Astrocyte (in vitro differentiated cells and primary cell): ENCODE results near the gene TAF1L. TPM values are rescaled to one million over a fixed set of nuclear protein-coding genes. Genes with fewer than 3 reads are reported as not detected.

ENCODE experiments used
- DNase-seq: peaks from one replicate; pipeline ENCODE4 v3.0.0-alpha.2; 2010; ENCODE audit warnings: low read depth
- FAIRE-seq: peaks from 2 replicates; lab custom pipeline; 2011; peaks lifted over from hg19 to GRCh38; lab: Jason Lieb, UNC
- H2AFZ ChIP-seq: 2 replicates; pipeline ENCODE4 v1.6.0; 2012; ENCODE audit warnings: low read depth, low read length, inconsistent platforms
- H3K27ac ChIP-seq: 2 replicates; pipeline ENCODE4 v1.5.1; 2011; ENCODE audit warnings: low read depth, low read length, inconsistent platforms
- H3K27me3 ChIP-seq: 2 replicates; pipeline ENCODE4 v1.6.0; 2011; ENCODE audit warnings: low read length, inconsistent platforms; ENCODE audit not compliant: insufficient read depth
- H3K36me3 ChIP-seq: 2 replicates; pipeline ENCODE4 v1.5.1; 2011; ENCODE audit warnings: low read length, inconsistent platforms; ENCODE audit not compliant: insufficient read depth
- H3K4me1 ChIP-seq: 2 replicates; pipeline ENCODE4 v1.5.1; 2011; ENCODE audit warnings: low read length, inconsistent platforms; ENCODE audit not compliant: insufficient read depth
- H3K4me2 ChIP-seq: 2 replicates; pipeline ENCODE4 v1.6.0; 2012; ENCODE audit warnings: low read length, inconsistent platforms
- H3K4me3 ChIP-seq: 2 replicates; pipeline ENCODE4 v1.5.1; 2011; ENCODE audit warnings: low read depth, mild to moderate bottlenecking, low read length, inconsistent platforms; ENCODE audit not compliant: insufficient read depth
- H3K79me2 ChIP-seq: 2 replicates; pipeline ENCODE4 v1.6.0; 2012; ENCODE audit warnings: mild to moderate bottlenecking, low read length, inconsistent platforms; ENCODE audit not compliant: insufficient read depth
- H3K9ac ChIP-seq: 2 replicates; pipeline ENCODE4 v1.6.0; 2012; ENCODE audit warnings: mild to moderate bottlenecking, low read length, inconsistent platforms
- H3K9me3 ChIP-seq: 2 replicates; pipeline ENCODE4 v1.5.1; 2012; ENCODE audit warnings: low read depth, mild to moderate bottlenecking, low read length, inconsistent platforms; ENCODE audit not compliant: insufficient read depth
- H4K20me1 ChIP-seq: 2 replicates; pipeline ENCODE4 v1.6.0; 2012; ENCODE audit warnings: low read length, inconsistent platforms; ENCODE audit not compliant: insufficient read depth
- H3K27ac Mint-ChIP-seq: one replicate; pipeline ENCODE4 v1.8.0; 2021; ENCODE audit warnings: mild to moderate bottlenecking, mixed read lengths; ENCODE audit not compliant: unreplicated experiment
- H3K27me3 Mint-ChIP-seq: one replicate; pipeline ENCODE4 v1.8.0; 2021; ENCODE audit warnings: low read depth, mixed read lengths; ENCODE audit not compliant: unreplicated experiment
- H3K36me3 Mint-ChIP-seq: one replicate; pipeline ENCODE4 v1.8.0; 2021; ENCODE audit warnings: low read depth, mixed read lengths; ENCODE audit not compliant: unreplicated experiment
- H3K4me1 Mint-ChIP-seq: one replicate; pipeline ENCODE4 v1.8.0; 2021; ENCODE audit warnings: low read depth, mixed read lengths; ENCODE audit not compliant: unreplicated experiment
- H3K4me3 Mint-ChIP-seq: one replicate; pipeline ENCODE4 v1.8.0; 2021; ENCODE audit warnings: mild to moderate bottlenecking, moderate library complexity, mixed read lengths; ENCODE audit not compliant: unreplicated experiment
- H3K9me3 Mint-ChIP-seq: one replicate; pipeline ENCODE4 v1.8.0; 2021; ENCODE audit warnings: mild to moderate bottlenecking, mixed read lengths; ENCODE audit not compliant: unreplicated experiment
- EZH2 ChIP-seq: IDR thresholded peaks from 2 replicates; pipeline ENCODE4 v1.6.1; 2012; ENCODE audit warnings: mild to moderate bottlenecking, low read length, inconsistent platforms; ENCODE audit not compliant: insufficient read depth
- total RNA-seq: library from RNA; stranded (reverse); gene quantifications from 2 replicates; pipeline ENCODE4 v1.2.1, GENCODE V29; 2021
- TF ChIP-seq, protein P1 (sequence below): IDR thresholded peaks from 2 replicates; pipeline ENCODE4 v1.5.1; 2011; ENCODE audit warnings: low read depth, mild to moderate bottlenecking, inconsistent platforms, low read length, moderate library complexity; ENCODE audit not compliant: insufficient read depth

Gene TAF1L
- total RNA-seq, 1 donor from 2014 or later: 0.02 TPM

DNA sequence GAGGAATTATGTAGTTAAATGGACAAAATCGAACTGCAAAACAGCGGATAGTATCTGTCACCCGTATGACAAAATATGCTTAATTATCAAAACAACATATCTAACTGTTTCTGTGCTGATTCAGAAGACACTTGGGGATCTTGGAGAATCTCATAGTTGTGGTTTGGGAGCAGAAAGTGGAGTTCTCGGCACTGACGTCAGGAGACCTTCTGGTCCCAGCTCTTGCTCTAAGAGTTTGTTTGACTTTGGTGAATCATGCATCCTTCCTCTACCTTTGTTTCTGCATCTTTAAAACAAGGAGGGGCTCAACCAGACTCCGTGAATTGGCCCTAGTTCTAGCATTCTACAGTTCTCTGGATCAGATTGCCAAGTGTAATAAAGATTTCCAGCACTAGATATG, 37.0 kb upstream of the TAF1L start:
- H3K4me1 ChIP-seq: peaks cover 14% of the 10 kb centered on the region
- DNase-seq: peak; percentile 99
- no peaks in the 10 kb centered on the region for H3K9me3 ChIP-seq
- H3K79me2 ChIP-seq: no peaks in the 10 kb centered on the region
- Mint-ChIP-seq H3K36me3 (no peaks in the 10 kb centered on the region), H3K9me3 (peaks cover 6% of the 10 kb centered on the region), H3K4me3 (no peak overlapping the region), H3K4me1 (no peaks in the 10 kb centered on the region), H3K27me3 (peaks cover 3% of the 10 kb centered on the region), H3K27ac (no peak overlapping the region)
- TF ChIP-seq, protein P1, sequence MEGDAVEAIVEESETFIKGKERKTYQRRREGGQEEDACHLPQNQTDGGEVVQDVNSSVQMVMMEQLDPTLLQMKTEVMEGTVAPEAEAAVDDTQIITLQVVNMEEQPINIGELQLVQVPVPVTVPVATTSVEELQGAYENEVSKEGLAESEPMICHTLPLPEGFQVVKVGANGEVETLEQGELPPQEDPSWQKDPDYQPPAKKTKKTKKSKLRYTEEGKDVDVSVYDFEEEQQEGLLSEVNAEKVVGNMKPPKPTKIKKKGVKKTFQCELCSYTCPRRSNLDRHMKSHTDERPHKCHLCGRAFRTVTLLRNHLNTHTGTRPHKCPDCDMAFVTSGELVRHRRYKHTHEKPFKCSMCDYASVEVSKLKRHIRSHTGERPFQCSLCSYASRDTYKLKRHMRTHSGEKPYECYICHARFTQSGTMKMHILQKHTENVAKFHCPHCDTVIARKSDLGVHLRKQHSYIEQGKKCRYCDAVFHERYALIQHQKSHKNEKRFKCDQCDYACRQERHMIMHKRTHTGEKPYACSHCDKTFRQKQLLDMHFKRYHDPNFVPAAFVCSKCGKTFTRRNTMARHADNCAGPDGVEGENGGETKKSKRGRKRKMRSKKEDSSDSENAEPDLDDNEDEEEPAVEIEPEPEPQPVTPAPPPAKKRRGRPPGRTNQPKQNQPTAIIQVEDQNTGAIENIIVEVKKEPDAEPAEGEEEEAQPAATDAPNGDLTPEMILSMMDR: no peak
- no peak for TF ChIP-seq EZH2
- H3K36me3 ChIP-seq: no peaks in the 10 kb centered on the region
- no peak overlapping the region for H3K9ac ChIP-seq
- H3K27ac ChIP-seq: peak overlapping the region; percentile 47
- no peak overlapping the region for H2AFZ ChIP-seq
- peak overlapping the region; percentile 60 for H3K4me2 ChIP-seq
- H4K20me1 ChIP-seq: no peaks in the 10 kb centered on the region
- peak; percentile 91 for FAIRE-seq
- no peaks in the 10 kb centered on the region for H3K27me3 ChIP-seq
- no peak overlapping the region for H3K4me3 ChIP-seq

DNA sequence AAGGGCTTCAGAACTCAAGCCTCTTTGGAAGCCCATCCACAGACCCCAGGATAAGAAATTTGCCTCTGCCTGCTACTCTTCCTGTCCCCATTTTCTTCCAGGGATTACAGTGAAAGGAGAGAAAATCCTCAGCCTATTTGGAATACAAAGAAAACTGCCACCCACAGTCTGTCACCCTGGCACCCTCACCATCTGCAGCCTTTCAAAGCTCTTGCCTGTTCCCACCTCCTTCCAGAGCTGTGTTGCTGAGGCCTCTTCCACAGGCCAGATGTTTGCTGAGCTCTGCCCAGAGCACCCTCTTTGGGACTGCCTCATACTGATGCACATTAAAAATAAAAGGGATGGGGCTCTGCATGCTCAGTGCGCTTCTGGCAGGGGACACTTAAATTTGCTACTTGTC, 35.9 kb upstream of the TAF1L start:
- Histone ChIP-seq H3K4me1 (peaks cover 14% of the 10 kb centered on the region), H3K9me3 (no peaks in the 10 kb centered on the region), H3K36me3 (no peaks in the 10 kb centered on the region), H3K4me2 (no peak overlapping the region), H2AFZ (no peak overlapping the region), H3K4me3 (no peak overlapping the region), H3K79me2 (no peaks in the 10 kb centered on the region), H3K9ac (no peak overlapping the region), H4K20me1 (no peaks in the 10 kb centered on the region), H3K27me3 (no peaks in the 10 kb centered on the region), H3K27ac (no peak overlapping the region)
- Mint-ChIP-seq H3K27me3 (peaks cover 3% of the 10 kb centered on the region), H3K9me3 (peaks cover 6% of the 10 kb centered on the region), H3K4me3 (no peak overlapping the region), H3K36me3 (no peaks in the 10 kb centered on the region), H3K4me1 (no peaks in the 10 kb centered on the region), H3K27ac (no peak overlapping the region)
- FAIRE-seq (no peak), DNase-seq (no peak)
- TF ChIP-seq, protein P1: no peak
- no peak for TF ChIP-seq EZH2

DNA sequence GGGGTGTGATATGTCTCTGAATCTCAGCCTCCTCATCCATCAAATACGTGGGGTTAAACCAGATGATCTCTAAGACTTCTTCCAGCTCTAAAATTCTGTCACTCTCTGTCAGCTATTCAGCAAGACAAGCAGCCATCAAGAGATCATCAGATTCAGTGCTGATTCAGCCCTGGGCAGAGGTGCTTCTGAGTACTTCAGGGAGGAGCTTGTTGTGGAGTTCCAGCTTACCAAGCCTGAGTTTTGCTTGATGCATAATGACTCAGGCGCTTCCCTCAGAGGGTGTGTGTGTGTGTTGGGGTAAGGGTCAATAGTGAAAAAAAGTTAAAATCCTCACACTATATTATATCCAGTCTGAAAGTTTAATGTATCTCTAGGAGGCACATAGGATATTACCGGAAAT, 29.6 kb upstream of the TAF1L start:
- H3K27me3 ChIP-seq: no peaks in the 10 kb centered on the region
- TF ChIP-seq EZH2: no peak
- H4K20me1 ChIP-seq: no peaks in the 10 kb centered on the region
- FAIRE-seq (no peak), DNase-seq (peak; percentile 81)
- no peaks in the 10 kb centered on the region for H3K36me3 ChIP-seq
- H2AFZ ChIP-seq: no peak overlapping the region
- H3K4me3 ChIP-seq: no peak overlapping the region
- Mint-ChIP-seq H3K4me3 (no peak overlapping the region), H3K9me3 (peaks cover 8% of the 10 kb centered on the region), H3K4me1 (peaks cover 7% of the 10 kb centered on the region), H3K36me3 (no peaks in the 10 kb centered on the region), H3K27me3 (peaks cover 9% of the 10 kb centered on the region), H3K27ac (no peak overlapping the region)
- no peak overlapping the region for H3K27ac ChIP-seq
- peak overlapping the region; percentile 16 for H3K4me2 ChIP-seq
- H3K79me2 ChIP-seq: no peaks in the 10 kb centered on the region
- no peaks in the 10 kb centered on the region for H3K9me3 ChIP-seq
- peaks cover 6% of the 10 kb centered on the region for H3K4me1 ChIP-seq
- H3K9ac ChIP-seq: no peak overlapping the region
